Measurements from ENCODE around the gene TMEM14A.

- TF ChIP-seq EP300 (IDR thresholded peaks at IDR 0.05) (no peak), CTCF (IDR thresholded peaks at IDR 0.05) (no peak), POLR2A (IDR thresholded peaks at IDR 0.05) (no peak), POLR2AphosphoS5 (IDR thresholded peaks at IDR 0.05) (no peak)
Observed at GRCh38 chr6:52622810-52623209, 48.1 kb upstream of the TMEM14A start.
